ENCODE results near the gene CCNY.

The CCNY gene

DNA sequence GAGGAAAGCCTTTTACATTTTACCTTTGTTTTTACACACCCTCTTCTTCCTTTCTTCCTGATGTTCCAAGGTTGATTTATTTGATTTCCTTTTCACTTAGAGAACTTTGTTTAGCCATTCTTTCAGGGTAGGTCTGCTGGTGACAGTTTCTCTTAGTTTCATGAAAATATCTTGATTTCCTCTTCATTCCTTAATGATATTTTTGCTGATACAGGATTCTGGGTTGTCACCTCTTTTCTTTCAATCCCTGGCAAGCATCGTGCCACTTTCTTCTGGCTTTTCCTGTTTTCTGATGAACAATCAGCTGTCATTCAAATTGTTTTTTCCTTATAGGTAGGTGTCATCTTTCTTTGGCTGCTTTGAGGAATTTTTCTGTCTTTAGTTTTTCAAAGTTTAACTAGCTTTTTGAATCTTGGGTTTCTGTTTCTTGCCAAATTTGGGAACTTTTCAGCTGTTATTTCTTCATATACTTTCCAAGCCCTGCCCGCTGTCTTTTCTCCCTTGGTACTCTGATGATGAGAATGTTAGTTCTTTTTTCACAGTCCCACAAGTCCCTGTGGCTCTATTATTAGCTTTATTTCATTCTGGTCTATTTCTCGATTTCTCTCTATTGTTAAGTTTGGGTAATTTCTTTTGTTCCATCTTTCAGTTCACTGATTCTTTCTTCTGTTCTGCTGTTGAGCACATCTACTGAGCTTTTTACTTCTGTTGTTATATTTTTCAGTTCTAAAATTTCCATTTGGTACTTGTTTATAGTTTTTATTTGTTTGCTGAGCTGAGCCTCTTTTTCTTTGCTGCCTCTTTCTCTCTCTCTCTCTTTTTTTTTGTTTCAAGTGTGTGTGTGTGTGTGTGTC lies 102.6 kb downstream of the CCNY start:
- TF ChIP-seq, protein P1, sequence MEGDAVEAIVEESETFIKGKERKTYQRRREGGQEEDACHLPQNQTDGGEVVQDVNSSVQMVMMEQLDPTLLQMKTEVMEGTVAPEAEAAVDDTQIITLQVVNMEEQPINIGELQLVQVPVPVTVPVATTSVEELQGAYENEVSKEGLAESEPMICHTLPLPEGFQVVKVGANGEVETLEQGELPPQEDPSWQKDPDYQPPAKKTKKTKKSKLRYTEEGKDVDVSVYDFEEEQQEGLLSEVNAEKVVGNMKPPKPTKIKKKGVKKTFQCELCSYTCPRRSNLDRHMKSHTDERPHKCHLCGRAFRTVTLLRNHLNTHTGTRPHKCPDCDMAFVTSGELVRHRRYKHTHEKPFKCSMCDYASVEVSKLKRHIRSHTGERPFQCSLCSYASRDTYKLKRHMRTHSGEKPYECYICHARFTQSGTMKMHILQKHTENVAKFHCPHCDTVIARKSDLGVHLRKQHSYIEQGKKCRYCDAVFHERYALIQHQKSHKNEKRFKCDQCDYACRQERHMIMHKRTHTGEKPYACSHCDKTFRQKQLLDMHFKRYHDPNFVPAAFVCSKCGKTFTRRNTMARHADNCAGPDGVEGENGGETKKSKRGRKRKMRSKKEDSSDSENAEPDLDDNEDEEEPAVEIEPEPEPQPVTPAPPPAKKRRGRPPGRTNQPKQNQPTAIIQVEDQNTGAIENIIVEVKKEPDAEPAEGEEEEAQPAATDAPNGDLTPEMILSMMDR (IDR thresholded peaks at IDR 0.05): no peak

DNA sequence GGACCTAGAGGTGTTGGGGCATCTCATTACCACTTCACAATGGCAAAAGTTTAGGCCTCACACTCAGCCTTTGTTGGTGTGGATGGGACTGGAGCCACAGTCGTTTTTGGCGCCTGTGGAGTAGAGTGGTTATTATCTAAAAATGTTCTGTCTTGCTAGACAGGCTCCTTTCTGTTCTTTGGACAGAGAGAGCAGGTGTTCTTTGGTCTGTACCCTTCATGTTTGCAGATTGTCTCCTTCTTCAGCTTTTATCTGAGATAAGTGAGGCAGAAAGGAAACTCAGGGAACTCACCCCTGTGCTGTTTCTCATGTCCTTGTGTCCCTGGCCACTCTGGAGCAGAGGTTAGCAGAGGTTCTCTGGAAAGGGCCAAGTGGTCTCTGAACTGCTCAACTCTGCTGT lies 103.7 kb downstream of the CCNY start:
- TF ChIP-seq, protein P1 (IDR thresholded peaks at IDR 0.05): no peak

DNA sequence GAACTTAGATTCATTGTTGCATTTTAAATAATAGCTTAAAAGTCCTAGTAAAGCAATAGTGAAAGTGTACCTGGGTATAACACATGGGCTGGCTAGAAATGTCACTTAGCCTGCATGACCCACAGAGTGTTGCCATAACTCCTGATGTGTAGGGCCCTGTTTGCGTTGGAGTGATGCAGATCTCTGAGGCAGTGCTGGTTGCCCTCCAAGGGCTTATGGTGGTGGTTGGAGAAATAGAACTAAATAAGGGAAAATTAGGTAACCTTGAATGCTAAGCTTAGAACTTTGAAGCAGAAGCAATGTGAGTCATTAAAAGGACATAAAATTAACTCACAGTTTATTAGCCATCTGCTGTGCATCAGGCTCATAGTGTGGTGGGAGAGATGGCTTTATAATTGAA lies 105.7 kb downstream of the CCNY start:
- TF ChIP-seq, protein P1 (IDR thresholded peaks at IDR 0.05): no peak

DNA sequence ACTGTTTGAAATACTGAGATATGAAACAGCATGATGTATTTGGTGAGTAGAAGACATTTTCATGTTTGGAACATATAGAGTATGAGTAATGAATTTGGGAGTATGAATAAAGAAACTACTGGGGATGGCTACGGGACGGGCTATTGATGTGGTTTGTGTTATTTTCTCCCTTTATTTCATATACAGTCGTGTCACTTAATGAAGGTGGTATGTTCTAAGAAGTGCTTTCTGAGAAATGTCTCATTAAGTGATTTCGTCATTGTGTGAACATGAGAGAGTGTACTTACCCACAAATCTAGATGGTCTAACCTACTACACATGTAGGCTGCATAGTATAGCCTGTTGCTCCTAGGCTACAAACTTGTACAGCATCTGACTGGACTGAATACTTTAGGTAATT lies 106.3 kb downstream of the CCNY start:
- TF ChIP-seq, protein P1 (IDR thresholded peaks at IDR 0.05): no peak

DNA sequence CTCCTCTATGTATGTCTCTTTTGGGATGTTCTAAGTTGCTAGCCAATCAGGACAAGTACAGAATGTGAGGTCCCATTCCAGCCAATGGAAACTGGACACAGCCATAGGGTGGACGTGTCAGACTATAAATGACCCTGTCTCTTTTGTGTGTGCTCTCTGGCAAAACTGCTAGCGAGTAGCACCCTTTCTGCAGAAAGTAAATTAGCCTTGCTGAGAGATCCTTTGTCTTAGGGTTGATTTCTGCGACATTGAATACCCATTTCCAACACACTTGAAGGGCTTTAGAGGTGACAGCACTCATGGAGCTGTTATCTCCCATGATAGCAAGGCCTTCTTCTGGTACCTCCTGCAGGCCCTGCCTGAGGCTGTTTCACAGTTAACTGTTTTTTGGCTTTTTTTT lies 107.5 kb downstream of the CCNY start:
- TF ChIP-seq, protein P1 (IDR thresholded peaks at IDR 0.05): no peak

DNA sequence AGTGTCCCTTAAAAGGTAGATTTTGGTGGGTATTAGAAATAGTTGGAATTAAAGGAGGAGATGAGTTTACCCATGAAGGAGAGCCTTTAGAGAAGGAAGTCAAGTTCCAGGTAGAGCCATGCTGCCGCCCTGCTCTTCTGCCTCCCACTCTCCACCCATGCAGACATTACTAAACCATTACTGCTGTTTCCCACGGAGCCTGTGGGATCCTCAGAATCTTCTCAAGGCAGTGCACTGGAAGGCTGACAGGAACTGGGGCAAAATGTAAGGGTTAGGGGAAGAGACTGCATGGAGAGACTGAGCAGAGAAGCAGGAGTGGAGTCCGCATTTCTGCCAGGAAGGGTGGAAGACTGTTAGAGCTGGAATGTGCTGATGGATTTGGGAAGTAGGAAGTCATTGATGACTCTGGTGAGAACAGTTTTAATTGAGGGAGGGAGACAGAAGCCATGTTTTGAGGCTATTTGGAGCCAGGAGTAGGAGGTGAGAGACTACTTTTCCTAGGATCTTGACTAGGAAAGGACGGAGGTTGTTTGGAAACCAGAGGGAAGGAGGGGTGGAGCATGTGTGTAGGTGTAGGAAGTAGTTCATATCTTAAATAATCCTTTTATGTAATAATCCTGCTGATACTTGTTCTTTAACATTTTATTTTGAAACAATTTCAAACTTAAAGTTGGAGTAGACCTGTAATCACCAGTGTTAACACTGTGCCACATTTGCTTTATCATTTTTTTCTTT lies 109.0 kb downstream of the CCNY start:
- TF ChIP-seq, protein P1 (IDR thresholded peaks at IDR 0.05): no peak

DNA sequence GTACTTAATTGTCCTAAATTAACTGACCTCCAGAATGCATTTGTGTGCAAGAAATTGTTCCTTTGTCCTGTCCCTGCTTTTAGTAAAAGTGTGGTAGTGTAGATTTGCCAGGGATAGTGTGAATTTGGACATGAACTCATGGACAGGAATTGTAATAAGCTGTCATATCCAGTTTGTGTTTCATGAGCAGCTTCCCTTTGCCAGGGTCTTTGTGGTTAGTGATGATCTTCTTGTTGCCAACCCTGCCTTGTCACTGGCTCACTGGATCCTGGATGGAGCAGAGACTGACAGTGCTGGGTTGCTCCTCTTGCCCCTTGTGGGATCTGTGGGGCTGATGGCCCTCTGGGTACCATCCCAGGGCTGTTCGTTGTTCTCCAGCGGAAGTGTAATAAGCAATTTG lies 110.1 kb downstream of the CCNY start:
- TF ChIP-seq, protein P1 (IDR thresholded peaks at IDR 0.05): no peak

Data from LNCAP (cell line).